ENCODE measurements around the gene TAGAP.

GRCh38 chr6:159043251-159043650 is 1.5 kb downstream of the TAGAP start:
- TF ChIP-seq CTCF (IDR thresholded peaks at IDR 0.05; ENCODE audit: low read depth, low read length, missing input control) (no peak), MAX (IDR thresholded peaks at IDR 0.05) (no peak), GABPA (IDR thresholded peaks at IDR 0.05 in 1 of 2, conservative IDR thresholded peaks at IDR 0.05 in 1 of 2) (no peak), RAD21 (IDR thresholded peaks at IDR 0.05) (no peak), FOXA1 (IDR thresholded peaks at IDR 0.05) (no peak), YY1 (IDR thresholded peaks at IDR 0.05) (no peak), REST (IDR thresholded peaks at IDR 0.05) (no peak), ZBTB33 (IDR thresholded peaks at IDR 0.05) (no peak), SP1 (IDR thresholded peaks at IDR 0.05) (no peak), HNF4A (conservative IDR thresholded peaks at IDR 0.05) (no peak), ATF3 (IDR thresholded peaks at IDR 0.05) (no peak), EGR1 (IDR thresholded peaks at IDR 0.05; ENCODE audit: low read depth in 2 of 2) (no peak), RXRA (IDR thresholded peaks at IDR 0.05) (no peak)
